HG03045 (cell line): ENCODE results near the gene MYEOV.

ENCODE experiments used
- ATAC-seq: cut with Tn5 transposase; IDR thresholded peaks from one replicate; pipeline ENCODE4 v1.9.1; 2021; ENCODE audit warnings: mild to moderate bottlenecking, moderate library complexity; ENCODE audit not compliant: unreplicated experiment

Gene MYEOV

DNA sequence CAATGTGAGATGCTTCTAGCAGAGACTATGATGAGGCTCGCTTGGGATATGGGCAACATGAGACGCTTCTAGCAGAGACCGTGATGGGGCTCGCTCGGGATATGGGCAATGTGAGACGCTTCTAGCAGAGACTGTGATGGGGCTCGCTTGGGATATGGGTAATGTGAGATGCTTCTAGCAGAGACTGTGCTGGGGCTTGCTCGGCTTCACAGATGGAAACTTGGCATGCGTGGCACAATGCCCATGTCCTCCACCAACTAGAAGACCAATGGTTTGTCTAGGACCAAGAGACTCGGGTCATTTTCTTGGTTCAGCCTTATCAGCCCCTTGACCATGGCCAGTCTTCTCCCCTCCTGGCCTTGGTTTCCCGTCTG, 7.1 kb downstream of the MYEOV start:
- ATAC-seq = no peak

DNA sequence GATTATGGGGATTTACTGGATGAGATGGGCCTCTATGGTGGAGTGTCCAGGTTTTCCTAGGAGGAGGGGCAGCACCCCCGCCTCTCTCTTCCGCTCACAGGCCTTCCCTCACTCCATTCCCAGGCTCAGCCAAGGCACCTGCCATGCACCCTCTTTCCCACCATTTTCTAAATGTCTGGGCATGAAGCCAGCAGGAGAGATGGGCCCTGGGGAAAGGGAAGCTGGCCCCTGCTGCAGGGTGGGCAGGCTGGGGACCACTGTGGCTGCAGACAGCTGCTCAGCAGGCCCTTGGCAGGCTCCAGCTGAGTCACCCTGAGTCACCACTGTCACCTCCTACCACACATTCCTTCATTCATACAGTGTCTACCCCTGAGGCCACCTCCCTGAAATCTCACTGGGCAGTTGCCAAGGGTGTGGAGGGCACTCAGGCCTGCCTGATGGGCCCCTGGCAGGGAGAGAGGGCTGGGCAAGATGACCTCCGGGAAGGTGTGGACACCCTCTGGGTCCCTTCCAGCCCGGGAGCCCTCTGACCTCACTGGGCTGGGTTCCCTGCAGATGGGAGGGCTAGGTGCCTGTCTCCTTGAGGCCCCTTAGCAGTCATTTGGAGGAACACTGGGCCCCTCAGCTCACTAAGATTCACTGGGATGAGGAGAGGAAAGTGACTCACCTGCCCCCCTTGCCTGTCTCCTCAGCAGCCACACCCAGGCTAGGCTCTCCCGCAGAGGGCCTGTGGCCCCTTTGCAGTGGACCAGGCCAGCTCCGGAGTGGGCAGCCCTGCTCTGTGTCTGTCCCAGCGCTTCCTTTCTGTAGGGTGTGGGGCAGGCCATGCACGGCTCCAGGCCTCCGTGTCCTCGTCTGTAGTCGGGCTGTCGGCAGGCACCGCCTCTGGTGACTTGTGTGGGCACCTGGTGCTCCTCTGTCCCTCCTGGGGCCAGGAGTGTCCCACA, 7.8 kb downstream of the MYEOV start:
- ATAC-seq = no peak

DNA sequence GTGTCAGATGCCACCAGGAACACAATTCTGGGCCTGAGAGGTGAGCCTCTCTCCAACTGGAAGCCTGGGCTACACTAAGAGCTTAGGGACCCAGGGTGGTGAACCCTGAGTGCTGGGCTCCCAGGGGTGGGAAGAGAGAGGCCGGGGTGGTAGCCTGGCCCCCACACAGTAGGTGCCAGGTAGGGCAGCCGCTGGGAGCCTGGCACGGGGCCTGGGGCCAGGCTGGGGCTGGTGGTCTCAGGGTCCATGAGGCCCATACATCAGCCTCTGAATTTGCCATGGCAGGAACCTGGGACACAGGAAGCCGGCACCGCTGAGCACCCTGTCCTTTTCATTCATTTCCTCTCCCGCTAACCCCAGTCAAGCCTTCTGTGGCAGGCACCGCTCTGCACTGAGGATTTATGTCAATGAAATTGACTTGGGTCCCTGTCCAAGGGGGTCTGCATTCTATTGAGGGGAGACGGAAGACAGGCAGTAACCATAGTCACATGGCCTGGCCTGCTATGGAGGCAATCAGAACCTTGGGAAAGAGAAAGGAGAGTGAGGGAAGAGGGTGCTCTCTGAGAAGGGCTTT, 8.6 kb downstream of the MYEOV start:
- ATAC-seq = no peak

DNA sequence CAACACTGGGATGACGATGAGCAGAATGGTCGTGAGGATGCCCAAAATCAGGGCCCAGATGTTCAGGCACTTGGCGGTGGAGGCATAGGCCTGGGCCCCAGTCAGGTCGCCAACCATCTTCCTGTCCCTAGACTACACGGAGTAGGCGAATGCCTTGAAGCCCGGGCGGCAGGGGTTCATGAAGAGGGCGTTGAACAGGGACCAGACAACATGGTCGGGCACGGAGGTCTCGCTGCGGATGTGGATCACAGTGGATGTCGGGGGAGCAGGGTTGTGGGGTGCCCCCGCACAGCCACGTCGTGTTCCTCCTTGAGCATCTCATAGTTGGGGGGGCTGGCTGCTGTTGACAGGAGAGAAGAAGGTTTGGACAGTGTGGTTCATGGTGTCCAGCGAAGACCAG, 9.5 kb downstream of the MYEOV start:
- no peak for ATAC-seq

DNA sequence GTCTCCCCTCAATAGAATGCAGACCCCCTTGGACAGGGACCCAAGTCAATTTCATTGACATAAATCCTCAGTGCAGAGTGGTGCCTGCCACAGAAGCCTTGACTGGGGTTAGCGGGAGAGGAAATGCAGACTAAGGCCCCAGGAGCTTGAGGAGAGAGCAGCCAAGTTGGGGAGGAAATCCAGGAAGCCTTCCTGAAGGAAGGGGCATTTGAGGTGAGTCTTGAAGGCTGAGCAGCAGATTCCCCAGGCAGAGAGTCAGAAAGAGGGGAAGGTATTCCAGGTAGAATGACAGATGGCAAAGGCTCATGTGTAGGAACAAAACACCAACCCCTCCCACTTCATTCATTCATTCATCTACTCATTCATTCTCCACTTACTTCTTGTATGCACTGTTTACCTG, 10.3 kb downstream of the MYEOV start:
- no peak for ATAC-seq

DNA sequence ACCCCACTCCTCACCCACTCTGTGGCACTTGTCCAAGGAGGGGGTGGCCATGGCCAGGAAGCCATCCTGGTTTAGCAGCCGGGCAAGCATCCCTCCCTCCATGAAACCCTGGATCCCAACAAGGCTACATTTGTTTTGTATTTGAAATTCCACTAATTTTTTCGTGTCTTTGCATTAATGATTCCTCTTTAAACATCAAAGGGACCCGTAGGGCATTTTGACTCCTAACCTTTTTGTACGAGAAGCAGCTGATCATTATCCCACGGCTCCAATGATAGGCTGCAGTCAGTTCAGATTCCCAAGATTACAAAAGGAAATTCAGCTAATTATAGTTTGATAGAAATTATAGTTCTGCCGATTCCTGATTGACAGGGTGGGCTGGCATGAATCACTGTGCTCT, 10.7 kb downstream of the MYEOV start:
- ATAC-seq = no peak

DNA sequence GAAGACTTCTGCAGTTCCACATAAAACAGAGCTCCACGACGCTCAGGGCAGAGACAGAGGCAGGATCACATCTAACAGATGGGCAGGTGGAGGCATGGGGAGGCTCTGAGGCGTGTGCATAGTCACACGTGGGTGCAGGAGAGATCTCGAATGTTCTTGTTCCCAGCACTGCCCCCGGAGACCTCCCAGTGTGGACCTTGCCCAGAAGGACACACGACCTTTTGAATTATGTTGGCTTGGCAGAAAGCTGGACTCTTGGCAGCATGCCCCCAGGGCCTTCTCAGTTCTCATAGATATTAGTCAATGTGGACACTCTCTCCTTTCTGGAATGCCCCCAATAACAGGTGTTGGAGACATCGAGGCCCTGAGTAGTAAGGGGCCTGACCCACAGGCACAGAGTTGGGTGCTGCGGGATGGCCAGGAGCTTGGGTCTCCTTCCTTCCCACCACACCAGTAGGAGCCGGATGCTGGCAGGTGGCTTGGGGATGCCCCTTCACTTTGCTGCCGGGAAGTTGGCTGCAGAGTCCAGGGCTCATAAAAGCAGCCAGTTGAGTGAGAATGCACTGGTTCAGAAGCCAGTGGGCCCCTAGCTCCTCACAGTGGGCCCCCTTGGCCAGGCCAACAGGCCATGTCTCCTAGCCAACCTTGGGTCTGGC, 12.1 kb downstream of the MYEOV start:
- ATAC-seq = no peak

DNA sequence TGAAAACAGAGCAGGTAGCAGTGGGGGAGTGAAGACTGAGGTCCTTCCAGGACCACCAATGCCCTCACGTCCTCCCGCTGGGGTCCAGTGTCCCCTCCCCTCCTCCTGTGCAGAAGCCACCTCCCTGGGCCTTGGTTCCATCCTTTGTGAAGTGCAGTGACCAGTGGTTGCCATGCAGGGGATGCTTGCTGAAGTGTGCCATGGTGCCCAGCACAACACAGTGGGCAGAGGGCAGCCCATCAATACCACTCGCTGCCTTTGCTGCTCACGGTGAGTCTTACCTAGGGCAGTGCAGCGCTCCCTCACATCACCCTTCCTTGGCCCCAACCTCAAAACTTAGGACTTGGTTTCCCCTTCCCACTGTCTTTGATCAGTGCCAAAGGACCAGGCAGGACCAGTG, 12.9 kb downstream of the MYEOV start:
- ATAC-seq = no peak

DNA sequence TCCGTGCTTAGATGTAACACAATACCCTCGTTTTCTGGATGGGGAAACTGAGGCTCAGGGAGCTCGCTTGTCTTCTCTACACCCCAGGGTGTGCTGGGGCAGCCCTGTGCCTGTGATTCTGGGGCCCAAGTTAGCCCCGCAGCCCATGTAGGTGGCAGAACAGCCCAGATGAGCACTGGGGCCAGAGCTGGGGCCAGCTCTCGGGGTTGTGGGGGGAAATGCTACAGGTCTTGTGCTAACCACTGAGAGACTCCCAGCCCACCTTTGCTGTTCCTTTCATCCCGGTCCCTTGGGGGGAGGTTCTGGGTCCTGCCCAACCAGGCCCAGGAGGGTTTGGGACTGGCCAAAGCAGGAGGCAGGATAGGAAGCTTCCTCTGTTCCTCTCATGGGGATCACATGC, 13.5 kb downstream of the MYEOV start:
- ATAC-seq = no peak

DNA sequence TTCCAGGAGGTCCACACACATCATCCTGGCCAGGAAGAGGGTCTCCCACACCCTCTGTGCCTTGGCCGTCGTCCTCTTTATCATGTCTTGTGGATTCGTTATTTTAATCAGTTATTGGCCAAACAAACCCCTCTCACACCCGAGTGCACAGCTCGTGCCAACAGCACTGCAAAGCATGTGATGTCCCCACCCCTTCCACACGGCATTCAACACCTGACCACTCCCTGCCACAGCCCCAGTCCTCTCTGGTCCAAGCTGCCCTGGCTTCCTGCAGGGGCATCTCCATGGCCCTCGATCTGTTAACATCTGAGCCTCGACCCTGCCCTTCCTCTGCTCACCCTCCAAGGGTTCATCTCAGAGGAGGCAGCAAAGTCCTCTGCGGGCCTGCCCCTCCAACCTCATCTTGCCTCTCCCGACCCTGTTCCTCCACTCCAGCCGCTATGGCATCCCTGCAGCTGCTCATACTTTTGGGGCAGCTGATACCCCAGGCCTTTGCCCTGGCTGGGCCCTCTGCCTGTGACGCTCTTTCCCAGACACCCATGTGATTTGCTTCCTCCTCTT, 14.0 kb downstream of the MYEOV start:
- ATAC-seq = no peak

DNA sequence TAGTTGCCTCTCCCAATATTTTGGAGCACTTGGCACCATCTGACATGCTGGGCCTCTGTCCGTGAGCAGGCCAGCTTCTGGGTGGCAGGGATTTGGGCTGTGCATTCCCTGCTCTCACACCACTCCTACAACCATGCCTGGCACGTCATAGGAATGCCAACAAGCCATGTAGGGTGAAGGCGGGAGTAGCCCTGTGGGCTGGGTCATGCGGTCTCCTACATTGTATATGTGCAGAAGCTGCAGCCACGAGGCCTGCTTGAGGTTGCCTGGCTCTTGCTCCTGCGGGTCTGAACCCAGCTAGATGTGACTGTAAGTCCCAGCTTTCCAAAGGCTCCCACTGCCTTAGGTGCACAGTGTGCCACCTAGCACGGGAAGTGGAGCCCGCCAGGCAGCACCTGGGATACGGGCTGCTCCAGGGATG, 14.5 kb downstream of the MYEOV start:
- ATAC-seq = no peak

DNA sequence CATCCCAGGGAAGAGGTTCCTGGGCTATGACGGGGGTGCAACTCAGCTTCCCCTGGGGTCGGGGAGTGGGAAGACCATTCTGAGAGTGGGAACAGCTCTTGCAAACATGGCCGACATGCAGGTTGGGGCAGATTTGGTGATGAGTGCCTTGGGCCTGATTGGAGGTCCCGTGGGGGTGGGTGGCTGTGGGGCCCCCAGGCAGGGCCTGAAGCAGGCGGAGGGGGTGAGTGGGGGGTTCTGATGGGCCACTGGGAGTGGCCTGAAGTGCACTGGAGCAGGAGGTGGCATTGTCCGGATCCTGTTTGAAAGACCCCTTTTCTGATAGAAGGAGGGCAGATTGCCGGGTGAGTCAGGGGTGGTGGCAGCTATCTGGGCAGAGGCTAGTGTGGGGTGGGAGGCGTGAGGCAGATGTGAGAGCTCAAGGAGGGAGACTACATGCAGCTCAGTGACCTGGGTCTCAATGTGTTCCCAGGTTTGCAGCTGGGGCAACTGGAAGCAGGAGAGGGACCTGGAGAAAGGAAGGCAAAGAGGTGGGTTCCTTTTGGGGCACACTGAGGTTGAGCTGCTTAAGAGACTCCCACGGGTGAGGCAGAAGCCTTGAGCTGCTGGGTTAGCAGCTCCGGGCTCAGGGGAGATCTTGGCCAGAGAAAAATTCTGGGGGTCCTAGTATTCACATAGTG, 15.1 kb downstream of the MYEOV start:
- no peak for ATAC-seq

DNA sequence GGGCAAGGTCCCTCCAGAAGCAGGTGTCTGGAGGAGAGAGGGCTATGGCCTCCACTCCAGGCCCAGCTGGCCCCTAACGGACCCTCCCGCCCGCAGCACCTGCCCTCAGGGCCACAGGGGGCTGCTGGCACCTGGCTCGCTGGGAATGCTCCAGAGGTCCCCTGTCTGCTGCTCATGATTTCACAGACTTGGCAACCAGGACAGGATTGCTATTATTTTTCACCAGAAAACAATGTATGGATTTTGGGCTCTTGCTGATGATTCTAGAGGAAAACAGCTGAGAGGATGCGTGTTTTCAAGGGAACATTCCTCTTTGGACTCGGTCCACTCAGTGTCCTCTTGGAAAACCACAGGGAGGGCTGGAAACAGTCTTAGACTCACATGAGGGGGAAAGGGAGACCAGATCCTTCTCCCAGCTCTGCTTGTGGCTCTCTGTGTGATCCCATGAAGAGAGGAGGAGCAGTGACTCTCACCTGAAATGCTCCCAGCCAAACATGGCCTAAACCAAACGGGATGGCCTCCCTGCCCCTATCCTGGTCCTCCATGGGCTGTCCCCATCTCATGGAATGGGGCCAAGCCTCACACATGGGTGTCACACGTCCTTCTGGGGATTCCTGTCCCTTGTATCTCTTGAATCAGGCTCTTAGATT, 15.8 kb downstream of the MYEOV start:
- no peak for ATAC-seq

DNA sequence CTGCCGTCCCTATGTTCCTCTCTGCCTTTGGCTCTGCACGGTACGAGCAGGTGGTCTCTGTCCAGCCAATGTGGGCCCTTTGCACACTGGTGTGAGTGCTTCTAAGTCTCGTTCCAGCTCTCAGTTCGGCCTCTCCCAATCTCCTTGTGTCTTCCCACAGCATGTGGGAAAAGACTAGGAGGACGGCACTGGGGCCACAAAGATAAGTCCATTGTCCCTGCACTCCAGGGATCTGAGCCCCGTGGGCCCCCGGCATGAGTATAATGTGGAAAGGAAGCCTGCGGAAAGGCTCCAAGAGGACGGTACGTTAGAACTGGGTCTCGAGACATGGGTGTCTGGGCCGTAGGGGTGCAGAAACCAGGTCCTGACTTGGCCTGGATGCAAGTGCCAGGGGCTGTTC, 16.4 kb downstream of the MYEOV start:
- ATAC-seq = no peak

DNA sequence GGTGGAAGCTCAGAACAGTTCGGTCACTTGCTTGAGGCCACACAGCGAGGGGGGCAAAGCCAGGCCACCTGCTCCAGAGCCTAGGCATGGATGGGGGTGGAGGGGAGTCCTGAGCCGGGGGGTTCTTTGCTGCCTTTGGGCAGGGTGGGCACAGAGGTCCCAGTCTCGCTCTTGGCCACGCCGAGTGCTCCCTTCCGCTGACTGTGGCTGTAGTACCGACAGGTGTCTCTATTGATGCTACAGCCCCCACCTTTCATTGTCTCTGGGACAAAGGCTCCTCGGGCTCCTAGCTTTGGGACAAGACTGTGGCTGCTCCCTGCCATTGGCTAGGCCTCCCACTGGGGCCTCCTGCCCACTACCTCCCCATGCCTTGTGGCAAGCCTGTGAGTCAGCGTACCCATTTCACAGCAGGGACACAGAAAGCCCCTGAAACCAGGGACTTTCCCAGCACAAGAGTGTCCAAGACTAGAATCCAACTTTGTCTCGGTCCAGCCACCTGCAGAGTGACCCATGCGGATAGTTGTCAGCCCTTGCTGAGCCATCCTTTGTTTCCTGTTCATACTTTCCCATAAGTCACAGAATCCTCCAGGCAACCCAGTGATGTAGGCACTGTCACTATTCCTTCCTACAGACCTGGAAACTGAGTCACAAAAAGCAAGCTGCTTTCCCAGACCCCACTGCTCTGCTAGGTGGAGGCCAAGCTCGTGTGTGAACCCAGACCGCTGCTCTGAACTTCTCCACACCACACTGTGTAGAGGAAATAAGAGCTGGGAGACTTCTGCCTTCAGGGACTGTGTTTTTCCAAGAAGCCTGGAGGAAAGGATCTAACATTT, 17.2 kb downstream of the MYEOV start:
- no peak for ATAC-seq

DNA sequence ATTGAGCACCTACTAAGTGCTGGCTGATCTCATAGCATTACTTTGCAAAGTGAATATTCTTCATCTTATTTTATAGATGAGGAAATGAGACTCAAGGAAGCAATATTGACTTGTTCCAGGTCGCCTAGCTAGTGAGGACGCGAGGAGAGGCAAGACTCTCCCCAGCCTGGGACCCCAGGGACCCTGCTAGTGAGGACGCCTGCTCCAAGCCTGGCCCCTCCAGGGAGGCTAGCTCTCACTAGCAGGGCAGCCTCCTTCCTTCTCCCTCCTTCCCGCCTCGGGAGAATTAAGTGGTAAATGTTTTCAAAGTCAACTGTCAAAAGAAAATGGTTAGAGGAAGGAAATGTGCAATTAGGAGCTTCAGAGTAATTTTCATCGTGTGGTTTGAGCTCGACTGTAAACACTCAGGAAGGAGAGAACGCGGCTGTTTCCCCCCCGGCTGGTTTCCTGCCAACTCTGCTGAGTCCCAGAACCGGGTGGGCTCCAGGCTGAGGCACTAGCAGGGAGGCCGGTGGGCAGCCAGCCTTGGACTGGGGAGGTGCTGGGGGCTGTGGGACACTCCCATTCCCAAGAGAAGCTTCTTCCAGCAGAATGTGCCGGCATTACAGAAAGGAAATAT, 17.9 kb downstream of the MYEOV start:
- no peak for ATAC-seq

DNA sequence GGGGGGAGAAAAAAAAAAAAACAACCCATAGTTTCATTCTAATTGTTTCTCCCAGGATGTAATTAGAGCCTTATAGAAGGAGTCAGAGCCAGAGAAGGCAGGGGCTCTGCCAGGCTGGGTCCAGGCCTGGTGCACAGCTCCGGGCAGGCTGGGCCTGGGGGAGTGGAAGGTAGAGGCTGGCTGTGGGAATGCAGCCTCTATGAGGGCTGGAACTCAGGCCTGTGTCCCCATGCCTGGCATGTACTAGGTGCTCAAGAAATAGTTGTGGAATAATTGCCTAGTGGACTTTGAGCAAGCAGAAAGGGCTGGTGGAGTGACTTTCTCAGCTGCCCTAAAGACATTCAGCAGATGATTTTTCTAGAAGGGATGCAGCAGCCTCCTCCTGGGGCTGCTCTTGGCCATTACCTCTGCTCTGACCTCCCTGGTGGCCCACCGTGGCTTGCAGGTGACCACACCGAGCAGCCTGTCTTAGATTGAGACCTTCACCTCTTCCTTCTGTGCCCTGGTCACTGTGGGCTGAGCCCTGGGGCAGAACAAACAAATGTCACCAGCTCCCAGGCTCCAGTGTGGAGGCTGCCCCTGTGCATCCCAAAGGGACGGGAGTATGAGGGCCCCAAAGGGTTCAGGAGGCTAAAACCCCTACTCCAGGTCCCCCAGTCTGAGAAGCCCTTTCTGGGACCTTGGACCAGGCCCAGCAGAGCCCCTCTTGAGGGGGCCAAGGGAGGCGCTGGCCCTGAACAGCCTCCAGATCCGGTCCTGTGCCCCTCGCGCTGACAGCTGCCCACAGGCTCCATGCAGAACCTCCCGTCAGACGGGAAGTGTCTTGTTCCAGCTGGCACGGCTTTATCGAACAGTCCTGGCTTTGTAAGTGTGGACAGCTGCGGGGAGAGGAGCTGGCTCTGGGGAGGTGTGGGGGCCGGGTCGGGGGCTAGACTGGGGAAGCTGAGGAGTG, 18.8 kb downstream of the MYEOV start:
- ATAC-seq = no peak

DNA sequence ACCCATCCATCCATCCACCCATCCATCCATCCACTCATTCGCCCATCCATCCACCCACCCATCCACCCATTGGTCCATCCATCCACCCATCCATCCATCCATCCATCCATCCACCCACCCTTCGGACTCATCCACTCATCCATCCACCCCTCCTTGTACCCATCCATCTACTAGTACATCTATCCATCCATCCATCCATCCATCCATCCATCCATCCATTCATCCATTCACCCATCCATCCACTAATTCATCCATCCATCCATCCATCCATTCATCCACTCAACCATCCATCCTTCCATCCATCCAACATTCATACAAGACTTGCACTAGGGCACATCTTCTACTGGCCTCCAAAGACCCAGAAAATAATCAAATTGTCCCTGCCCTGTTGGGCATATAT, 20.0 kb downstream of the MYEOV start:
- ATAC-seq = no peak
